GM21619 (cell line): ENCODE results near the gene BTK.
A peak's percentile ranks its signal among the peaks of the same experiment; 100 is the strongest.

Experiments used
- ATAC-seq: cut with Tn5 transposase; IDR thresholded peaks from one replicate; pipeline ENCODE4 v1.9.1; 2021; ENCODE audit not compliant: unreplicated experiment

Gene BTK

DNA sequence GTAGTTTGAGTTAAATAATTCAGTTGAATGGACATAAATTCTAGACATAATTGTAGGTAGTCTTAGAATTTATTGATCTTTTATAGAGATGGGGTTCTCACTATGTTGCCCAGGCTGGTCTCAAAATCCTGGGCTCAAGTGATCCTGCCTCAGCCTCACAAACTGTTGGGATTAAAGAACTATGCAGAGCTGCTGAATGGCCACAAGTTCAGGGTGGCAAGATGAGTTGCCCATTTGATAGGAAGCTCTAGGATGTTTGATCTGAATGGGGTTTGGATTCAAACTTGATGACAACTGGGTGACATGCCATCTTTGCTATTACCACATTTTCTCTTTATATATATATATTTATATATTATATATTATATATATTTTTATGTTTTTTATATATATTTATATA, 8.4 kb upstream of the BTK start:
- ATAC-seq: no peak

DNA sequence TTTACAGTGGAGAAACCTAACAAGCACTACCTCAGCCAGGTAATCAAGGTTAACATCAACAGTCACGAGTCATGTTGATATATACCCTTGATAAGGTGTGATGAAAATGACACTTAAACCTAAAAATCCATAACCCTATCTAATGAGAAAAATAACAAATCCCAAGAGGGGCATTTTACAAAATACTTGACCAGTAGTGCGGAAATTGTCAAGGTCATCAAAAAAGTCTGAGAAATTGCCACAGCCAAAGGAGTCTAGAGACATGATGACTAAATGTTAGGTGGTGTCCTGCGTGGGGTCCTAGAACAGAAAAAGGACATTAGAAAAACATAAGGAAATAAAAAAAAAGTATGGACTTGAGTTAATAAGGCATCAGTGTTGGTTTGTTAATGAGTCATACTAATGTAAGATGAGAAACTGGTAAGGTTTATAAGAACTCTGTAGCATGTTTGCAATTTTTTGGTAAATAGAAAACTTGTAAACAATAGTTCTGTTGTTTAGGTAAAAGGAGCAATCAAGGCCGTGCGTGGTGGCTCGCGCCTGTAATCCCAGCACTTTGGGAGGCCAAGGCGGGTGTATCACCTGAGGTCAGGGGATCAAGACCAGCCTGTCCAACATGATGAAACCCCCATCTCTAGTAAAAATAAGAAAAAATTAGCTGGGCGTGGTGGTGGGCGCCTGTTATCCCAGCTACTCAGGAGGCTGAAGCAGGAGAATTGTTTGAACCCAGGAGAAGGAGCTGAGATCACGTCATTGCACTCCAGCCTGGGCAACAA, 7.7 kb upstream of the BTK start:
- ATAC-seq: no peak

DNA sequence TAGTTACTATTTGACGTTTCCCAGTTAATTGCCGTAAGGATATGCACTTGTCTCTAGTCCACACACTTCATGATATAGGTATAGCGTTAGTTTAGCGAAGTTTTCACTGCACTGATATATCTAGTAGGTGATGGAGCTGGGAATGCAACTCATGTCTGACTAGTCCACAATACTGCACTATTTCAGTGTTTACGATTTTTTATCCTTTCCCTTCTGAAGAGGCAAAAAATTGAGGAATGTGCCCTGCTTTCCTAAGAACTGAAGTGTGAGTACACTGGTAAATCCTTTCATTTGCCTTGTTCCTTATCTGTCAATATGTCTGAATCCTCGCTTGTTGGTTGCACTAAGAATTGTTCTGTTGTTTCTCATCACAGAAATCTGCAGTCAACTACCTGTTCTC, 5.8 kb upstream of the BTK start:
- ATAC-seq: no peak

DNA sequence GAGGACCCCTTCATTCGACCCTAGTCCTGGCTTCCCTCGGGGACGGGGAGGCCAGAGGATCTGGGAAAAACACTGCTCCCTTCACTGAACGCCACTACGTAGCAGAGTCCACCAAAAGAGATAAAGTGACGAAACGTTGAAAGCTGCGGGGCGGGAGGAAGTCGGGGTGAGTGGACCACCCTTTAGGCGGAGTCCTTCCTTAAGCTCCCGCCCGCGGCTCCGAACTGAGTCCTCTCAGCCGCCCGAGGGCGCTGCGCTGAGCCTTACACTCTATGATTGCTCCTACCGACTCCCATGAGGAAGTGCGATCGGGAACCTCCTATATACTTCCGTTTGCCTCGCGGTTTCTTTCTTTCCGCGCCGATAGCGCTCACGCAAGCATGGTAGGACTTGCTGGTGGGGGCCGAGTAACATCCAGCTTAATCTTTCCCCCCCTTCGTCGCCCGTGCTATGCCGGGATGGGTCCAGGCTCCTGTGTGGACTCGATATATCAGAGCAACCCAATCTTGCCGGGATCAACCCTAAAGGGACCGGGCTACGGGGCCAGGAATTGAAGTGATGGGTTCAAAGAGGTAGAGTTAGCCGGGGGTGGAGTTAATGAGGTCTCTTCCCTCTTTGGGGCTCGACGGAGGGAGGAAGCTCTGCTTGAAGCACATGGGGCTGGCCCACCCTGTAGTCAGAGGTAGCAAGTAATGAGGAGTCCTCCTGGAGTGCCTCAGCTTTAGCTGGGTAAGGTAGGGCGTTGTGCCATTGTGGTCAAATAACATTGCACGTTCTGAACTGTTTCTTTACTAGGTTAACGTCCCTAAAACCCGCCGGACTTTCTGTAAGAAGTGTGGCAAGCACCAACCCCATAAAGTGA, 4.9 kb upstream of the BTK start, which contains the start of gene RPL36A:
Gene RPL36A (plus strand): TSS at position 348 of the 862 bp plus-strand sequence. CDS start 33 bp downstream, at position 381.
- ATAC-seq: peak; percentile 80

DNA sequence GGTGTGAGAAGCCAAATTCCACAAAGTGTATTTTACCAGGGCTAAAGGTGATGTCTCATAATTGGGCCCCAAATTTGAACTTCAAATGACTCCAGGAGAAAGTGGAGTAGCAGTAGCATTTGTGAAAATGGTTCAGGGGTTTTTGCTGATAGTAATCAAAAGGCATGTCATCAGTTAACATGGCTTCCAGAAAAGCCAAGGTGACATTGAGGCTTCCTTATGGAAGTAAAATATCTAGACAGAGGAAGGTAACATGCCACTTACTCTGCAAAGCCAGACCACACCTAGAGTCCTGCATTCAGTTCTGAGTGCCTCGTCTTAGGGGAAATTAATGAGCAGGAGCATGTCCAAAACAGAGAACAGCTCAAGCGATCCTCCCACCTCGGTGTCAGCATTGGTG, 2.6 kb upstream of the BTK start:
- ATAC-seq: no peak

DNA sequence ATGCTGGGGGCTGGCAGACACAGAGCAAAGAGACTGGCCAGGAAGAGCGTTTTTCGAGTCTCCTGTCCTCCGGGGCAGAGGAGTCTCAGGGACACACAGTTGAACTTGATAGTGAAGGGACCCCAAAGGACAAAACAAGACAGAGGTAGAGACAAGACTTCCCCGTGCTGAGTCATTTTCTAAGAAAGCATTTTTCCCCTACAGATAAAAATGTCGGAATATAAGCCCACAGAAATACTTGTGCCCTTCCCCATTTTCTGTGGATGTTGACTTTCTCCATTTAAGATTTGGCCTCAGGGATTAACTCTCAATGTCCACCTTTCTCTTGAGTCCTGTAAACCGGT, 523 bp upstream of the BTK start:
- no peak for ATAC-seq

DNA sequence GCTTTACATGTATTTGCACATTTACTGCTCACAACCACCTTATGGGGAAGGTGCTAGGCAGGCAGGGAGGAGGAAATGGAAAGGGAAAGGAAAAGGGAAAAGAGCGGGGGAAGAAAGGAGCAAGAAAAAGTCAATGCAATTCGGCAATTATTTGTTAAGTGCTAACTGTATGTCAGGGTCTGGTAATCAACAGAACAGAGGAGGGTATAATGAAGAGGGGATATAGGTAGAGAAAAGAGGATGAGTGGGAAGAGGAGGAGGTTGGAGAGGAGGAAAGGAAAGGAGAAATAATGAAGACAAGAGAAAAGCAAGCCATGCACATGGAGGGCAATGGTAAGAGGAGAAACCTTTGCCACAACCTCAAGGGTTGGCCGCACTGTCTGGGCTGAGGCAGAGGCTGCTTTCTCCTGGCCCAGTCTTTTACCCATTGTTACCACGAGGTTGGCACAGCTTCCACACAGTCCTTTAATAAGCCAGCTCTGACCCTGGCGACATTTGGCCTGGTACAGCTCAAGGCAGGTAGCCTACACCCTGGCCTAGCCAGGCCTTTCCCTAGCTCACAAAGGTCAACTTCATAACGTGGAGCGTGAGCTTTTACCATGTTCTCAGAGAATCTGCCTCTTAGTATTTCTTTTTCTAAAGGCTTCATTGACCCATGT, 836 bp downstream of the BTK start:
- ATAC-seq: no peak

DNA sequence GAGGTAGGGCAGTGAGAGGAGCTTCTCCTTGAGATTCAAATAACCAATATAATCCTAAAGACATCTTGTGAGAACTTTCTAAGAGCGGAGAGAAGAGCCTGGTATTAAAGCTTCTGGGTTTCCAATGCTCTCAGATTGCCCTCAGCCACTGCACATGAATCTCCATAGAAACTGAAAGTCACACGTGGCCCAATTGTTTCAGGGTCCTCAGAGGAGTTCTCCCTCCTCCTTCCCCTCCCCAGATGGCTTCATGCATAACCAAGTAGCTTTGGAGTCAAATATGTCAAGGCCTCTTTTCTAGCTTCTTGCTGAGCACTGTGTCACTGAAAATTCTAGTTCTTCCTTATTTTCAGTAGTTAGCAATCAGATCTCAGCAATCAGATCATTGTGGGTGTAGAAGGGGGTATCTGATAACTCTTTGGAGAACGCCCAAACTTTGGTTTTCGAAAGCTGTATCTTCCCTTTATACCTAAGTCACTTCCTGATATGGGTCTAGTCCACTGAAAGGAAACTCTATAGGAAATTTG, 2.2 kb downstream of the BTK start:
- peak; percentile 71 for ATAC-seq

DNA sequence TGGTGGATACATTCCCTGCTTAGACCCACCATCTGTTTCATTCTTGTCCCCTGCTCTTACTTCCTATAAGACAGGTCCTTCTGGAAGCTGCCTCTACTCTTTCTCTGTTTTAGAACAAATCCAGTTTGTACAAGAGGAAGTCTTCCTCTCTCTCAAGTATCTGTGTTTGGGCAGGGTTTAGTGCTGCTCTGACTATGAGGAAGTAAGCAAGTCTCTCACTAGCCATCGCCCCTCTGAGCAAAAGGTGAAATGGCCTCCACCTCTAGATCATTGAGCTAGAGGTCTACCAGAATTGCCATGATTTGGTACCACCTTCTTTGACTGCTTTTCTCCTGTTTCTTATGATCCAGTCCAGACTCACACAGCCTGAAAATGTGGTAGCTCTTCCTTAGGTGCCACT, 8.4 kb downstream of the BTK start:
- no peak for ATAC-seq

DNA sequence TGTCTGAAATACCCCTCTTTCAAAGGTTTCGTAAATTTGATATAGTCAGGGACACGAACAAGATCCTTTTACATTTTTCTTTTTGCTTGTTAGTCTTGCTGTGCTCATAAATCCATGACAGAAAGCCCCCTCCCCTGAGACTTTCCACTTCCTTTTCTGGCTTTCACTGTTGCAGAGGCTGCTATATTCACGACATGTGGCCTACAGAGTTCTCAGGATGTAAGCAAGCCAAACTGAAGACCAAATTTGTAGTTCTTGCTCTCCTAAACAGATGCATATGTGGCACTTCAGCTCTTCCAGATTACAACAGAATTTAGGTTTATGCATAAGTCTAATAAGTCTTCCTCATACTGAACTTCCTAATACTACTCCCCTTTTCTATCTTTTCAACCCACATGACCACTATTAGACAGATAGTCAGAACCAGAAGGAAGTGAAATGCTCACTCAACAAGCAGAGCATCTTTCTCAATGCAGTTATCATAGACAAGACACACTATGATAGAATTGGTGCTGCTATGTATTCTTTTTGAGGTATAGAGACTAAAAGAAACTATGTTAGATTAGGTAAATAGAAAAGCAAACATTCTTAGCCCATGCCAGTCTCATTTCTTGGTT, 15.0 kb downstream of the BTK start:
- ATAC-seq: peak; percentile 78

DNA sequence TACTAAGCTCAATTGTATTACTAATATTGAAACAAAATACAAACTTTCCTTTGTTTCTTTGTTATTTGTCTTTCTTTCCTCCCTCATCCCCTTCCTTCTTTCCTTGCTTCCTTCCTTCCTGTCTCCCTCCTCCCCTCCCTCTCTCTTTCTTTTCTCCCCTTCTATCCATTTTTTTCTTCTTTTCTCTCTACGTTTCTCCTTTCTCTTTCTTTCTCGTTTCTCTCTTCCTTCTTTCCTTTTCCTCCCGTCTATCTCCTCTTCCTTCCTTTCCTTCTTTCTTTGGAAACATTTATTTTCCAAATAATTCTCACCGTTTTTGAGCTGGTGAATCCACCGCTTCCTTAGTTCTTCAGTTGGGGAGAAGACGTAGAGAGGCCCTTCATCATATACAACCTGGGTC, 16.3 kb downstream of the BTK start:
- no peak for ATAC-seq

DNA sequence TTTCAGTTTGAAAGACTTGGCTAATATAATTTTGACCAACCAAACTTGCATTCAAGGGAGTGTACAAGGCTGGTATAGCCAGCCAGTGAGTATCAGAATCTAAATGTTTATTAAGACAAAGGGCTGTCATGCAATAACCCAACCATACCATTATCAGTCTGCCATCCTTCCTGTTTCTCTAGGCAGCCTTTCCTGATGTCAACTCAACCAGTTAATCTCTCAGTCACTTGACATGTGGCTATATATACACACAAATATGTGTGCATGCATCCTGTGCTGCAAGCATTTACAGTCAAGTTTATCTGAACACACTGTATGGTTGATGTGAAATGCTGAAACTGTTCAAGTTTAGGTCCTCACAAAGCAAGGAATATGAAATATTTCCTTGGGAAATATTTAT, 17.2 kb downstream of the BTK start:
- ATAC-seq: no peak

DNA sequence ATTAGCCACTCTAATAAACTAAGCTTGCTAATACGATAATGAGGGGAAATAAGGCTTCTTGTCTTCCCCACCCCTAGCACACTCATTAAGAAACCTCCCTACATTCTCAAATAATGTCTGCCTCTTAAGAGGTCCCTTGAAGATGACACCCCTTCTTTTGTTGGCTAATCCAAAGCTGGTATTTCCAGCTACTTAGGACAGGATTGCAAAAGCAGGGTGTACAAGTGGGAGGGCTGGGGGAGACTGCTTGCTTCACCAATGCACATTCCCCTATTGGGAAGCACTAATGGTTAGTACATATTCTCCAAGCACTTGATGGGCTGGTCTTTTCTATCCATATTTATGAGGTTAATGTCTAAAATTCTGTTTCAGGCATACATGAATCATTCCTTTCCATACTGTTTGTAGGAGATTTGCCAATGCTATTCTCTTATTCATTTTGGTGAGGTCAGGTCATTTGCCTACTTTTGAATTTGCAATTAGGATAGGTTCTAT, 20.6 kb downstream of the BTK start:
- no peak for ATAC-seq

DNA sequence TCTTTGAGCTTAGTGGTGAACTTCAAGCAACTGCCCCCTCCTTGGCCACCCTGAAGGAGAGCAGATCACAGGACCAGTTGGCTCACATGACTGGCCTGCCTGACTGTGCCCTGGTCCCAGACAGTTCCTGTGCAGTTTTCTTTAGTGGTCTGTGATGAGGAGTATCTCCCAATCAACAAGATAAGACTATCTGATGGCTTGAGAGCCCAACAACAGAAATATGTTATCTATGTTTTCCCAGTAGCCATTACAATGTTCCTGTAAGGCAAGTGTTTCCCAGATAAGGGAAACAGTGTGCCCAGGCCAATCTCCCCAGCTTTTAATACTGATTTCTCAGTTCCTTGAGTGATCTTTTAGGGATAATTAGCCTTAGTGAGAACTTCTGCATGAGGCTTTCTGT, 23.2 kb downstream of the BTK start:
- ATAC-seq: no peak

DNA sequence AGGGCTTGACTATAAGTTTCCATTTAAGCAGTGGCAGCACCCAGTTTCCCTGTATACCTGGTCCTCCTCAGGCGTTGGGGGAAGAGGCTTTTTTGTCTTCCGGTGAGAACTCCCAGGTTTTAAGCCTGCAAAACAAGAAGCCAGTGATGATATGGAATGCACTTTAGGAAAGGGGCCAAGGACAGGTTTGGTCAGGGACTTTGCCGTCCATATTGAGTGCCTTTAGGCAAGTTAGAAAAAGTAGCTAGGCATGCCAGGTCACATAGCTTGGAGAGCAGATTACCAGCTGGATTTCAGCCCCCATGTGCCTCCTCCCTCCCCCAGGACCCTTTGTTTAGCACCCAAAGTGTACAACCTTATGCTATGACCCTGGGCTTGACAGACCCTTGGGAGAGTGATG, 23.9 kb downstream of the BTK start:
- ATAC-seq: no peak

DNA sequence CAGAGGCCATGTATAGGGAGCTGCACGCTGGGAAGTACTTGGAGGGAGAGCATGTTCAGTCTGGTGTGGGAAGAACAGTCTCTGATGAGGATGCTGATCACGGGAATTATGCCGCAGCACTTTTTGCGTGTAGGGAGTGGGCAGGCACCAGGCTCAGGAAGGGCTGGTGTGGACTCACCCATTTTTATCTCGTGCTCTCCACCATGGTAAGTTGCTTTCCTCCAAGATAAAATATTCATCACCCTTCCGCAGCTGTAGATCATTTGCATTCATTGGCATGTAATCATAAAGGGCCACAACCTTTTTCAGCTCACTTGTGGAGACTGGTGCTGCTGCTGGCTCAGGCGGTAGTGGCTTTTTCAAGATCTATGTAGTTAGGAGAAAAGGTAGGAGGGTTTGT, 25.6 kb downstream of the BTK start:
- no peak for ATAC-seq

DNA sequence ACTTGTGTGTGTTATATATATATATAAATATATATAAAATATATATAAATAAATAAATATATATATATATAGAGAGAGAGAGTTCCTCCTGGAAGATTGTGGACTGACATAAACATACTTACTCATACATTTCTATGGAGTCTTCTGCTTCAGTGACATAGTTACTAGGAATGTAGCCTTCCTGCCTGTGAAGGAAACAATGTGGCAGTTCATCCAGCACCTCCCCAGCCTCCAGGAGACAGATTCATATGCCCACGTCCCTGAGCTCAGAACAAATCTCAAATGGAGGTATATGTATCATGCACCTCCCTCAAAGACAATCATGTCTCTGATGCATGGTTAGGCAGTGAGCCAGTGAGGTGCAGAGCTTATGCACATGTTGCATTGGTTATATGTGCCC, 26.0 kb downstream of the BTK start:
- no peak for ATAC-seq

DNA sequence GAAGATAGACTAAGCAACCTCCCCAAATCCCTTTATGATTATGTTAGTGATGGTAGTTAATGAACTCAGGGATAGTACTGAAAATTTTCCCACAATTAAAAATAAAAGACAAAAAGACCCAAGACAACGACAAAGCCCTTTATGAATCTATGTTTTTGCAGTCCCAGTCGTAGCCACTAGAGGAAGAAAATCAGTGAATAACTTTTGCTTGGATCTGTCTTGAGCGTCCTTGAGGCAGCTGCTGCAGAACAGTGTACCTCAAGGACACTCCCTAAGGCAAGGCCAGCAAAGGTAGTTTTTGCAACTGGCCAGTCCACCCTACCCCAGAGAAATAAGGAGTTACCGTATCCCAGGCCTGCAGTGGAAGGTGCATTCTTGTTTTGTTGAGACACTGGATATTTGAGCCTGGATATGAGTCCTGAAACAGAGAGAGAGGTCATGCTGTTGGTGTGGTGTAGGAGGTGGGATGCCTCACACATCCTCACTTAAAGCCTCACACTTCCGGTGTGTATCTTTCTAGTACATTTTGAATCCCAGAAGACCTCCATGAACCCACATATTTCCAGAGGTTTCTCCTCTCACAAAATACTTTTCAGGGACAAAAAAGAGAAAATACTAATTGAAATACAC, 28.7 kb downstream of the BTK start:
- no peak for ATAC-seq

DNA sequence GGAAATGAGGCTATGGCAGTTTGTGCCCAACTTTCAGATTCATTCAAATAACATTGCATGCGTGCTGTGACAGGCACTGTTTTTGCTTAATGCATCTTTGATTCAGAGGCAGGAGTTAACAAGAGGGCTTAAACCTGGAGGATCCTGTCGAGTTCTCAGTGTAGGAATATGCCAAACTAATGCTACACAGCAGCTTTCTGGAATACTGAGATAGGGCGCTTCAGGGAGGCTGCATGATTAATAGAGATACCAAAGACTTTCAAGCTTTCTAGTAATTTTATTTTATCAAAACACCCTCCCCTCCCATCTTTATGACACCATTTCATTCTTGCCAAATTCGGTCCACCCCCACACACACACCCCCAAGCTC, 36.8 kb downstream of the BTK start:
- ATAC-seq: no peak

DNA sequence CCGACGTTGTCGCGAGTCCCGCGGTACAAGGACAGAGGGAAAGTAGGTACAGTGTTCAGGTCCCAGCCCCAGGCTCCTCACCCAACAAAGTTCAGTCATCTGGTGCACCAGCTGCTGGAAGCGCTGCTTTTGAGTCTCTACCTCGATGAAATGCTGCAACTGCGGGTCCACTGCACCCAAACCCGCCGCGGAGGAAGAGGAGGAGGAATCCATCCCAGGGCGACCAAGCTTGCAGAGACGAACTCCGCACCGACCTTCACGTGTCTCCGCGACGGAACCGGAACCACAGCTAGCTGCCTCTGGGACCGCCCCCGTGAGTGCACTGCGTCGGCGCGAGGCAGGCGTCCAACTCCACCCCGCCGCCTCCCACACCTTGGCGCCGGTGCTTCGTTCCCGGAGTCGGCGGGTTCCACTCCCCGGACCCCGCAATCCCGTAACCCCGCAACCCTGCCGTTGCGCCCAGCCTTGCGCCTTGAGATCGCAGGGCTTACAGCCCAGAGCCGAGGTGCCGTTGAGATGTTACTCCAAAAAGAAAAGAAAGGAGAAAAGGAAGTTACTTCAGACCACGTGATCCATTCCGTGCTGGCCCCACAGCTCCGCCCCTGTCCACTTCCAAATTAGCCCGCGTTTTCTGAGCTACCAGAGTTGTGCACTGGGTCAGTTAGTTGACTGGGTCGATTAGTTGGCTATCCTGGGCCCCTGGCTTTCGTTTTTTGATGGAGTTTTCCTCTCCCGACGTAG, 37.4 kb downstream of the BTK start, which contains the start of gene TIMM8A:
Gene TIMM8A (minus strand): TSS at position 291 of the 741 bp plus-strand sequence. CDS start 78 bp downstream, at position 213.
- ATAC-seq: peak; percentile 99
